ENCODE data around the gene PRKD3.
"Not testable (repeated sequence)": the region's sequence is repeated elsewhere in the genome, so short reads cannot be mapped to it uniquely, and the experiment has no call there.

The PRKD3 gene

GRCh38 chr2:37300578-37300977, 24.1 kb downstream of the PRKD3 start:
- no peak for TF ChIP-seq CTCF (IDR thresholded peaks at IDR 0.05; ENCODE audit: low read length, missing control alignments)
- H3K4me3 ChIP-seq (replicated peaks; ENCODE audit: low read depth, low read length): no peak overlapping the region
- DNase-seq (ENCODE audit: low read depth): no peak

- peak; percentile 6 for DNase-seq (ENCODE audit: low read depth)
- no peak overlapping the region for H3K4me3 ChIP-seq (replicated peaks; ENCODE audit: low read depth, low read length)
- no peak for TF ChIP-seq CTCF (IDR thresholded peaks at IDR 0.05; ENCODE audit: low read length, missing control alignments)
These were observed 24.5 kb downstream of the PRKD3 start for GRCh38 chr2:37300146-37300545.

GRCh38 chr2:37297632-37298031, 27.0 kb downstream of the PRKD3 start:
- TF ChIP-seq CTCF (IDR thresholded peaks at IDR 0.05; ENCODE audit: low read length, missing control alignments): no peak
- DNase-seq (ENCODE audit: low read depth): no peak
- no peak overlapping the region for H3K4me3 ChIP-seq (replicated peaks; ENCODE audit: low read depth, low read length)

- no peak for TF ChIP-seq CTCF (IDR thresholded peaks at IDR 0.05; ENCODE audit: low read length, missing control alignments)
- no peak overlapping the region for H3K4me3 ChIP-seq (replicated peaks; ENCODE audit: low read depth, low read length)
- DNase-seq (ENCODE audit: low read depth): no peak
These were observed 29.1 kb downstream of the PRKD3 start for GRCh38 chr2:37295469-37296073.

GRCh38 chr2:37294858-37295257, 29.8 kb downstream of the PRKD3 start:
- not testable (repeated sequence) for H3K4me3 ChIP-seq (replicated peaks; ENCODE audit: low read depth, low read length); DNase-seq (ENCODE audit: low read depth)

GRCh38 chr2:37291680-37292079, 33.0 kb downstream of the PRKD3 start:
- no peak for TF ChIP-seq CTCF (IDR thresholded peaks at IDR 0.05; ENCODE audit: low read length, missing control alignments)
- H3K4me3 ChIP-seq (replicated peaks; ENCODE audit: low read depth, low read length): no peak overlapping the region
- no peak for DNase-seq (ENCODE audit: low read depth)

GRCh38 chr2:37287966-37288365, 36.7 kb downstream of the PRKD3 start:
- no peak overlapping the region for H3K4me3 ChIP-seq (replicated peaks; ENCODE audit: low read depth, low read length)
- DNase-seq (ENCODE audit: low read depth): no peak
- TF ChIP-seq CTCF (IDR thresholded peaks at IDR 0.05; ENCODE audit: low read length, missing control alignments): no peak
